Activated CD4-positive, alpha-beta T cell treated with anti-CD3 and anti-CD28 coated beads, Interleukin-2, Interleukin-6, amounts not matched to agents 100 ng/mL and 50 ng/mL, durations not matched to agents 16 hours and 8 hours (primary cell): Measurements from ENCODE around the gene NEU3.
A peak's percentile ranks its signal among the peaks of the same experiment; 100 is the strongest.
"Not testable (repeated sequence)": the region's sequence is repeated elsewhere in the genome, so short reads cannot be mapped to it uniquely, and the experiment has no call there.

Experiments
- DNase-seq: peaks from one replicate; pipeline ENCODE4 v3.0.0-alpha.2; 2020

Gene NEU3

GRCh38 chr11:74989260-74989638 is 516 bp downstream of the NEU3 start:
- DNase-seq, result peak; percentile 9

DNA sequence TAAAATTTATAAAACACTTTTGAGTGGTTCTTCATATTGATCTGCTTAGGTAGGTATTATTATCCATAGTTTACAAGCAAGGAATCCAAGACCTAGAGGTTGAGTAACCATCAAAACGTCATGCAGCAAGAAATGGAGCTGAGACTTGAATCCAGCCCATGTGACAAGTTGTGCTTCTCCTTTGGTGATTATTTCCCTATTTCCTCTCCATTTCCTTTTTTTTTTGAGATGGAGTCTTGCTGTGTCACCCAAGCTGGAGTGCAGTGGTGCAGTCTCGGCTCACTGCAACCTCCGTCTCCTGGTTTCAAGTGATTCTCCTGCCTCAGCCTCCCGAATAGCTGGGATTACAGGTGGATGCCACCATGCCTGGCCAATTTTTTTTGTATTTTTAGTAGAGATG is 1.4 kb downstream of the NEU3 start:
- DNase-seq, result not testable (repeated sequence)

- no peak for DNase-seq
These were observed 2.2 kb downstream of the NEU3 start for GRCh38 chr11:74990941-74991340.

- no peak for DNase-seq
These were observed 4.1 kb downstream of the NEU3 start for GRCh38 chr11:74992852-74993251.

DNA sequence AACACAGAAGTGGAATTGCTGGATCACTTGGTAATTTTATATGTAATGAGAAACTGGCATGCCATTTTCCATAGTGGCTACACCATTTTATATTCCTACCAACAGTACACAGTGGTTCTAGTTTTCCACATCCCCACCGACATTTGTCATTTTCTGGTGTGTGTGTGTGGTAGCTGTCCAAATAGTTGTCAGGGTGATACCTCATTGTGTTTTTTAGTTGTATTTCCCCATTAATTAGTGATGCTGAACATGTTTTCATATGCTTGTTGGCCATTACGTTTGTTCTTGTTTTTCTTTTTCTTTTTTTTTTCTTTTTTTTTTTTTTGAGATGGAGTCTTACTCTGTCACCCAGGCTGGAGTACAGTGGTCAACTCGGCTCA is 12.2 kb downstream of the NEU3 start:
- DNase-seq, result no peak

DNA sequence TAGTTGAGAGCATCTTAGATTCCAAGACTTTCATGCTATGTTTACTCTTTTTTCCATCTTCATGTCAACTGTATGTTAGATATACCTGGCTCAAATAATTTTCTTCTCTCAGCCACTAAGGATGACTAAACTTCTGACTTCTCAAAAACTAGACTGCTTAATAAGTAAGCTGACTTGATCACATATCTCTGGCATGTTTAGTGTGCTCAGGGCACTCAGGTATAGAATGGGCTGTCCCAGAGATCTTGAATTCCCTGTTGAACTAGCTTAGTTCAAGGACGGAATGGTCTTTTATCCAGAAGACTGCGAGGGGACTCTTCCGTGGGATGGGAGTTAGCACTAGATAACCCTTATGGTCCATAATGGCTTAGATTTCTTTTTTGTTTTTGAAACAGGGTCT is 13.0 kb downstream of the NEU3 start:
- no peak for DNase-seq

DNA sequence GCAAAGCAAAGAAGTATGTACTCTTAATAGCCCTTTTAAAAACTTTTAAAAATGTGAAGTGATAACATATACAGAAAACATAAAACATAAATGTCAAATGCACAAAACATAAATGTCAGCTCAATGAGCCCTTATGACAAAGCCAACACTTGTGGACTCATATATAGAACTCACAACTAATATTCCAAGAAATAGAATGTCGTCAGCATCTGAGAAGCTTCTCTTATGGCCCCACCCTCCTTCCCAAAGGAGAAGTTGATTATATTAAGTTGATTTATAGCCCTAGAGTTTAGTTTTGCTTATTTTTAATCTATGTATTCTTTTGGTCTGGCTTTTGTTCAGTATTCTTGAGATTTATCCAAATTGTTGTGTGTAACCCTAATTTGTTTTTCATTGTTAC is 13.8 kb downstream of the NEU3 start:
- DNase-seq, result no peak

DNA sequence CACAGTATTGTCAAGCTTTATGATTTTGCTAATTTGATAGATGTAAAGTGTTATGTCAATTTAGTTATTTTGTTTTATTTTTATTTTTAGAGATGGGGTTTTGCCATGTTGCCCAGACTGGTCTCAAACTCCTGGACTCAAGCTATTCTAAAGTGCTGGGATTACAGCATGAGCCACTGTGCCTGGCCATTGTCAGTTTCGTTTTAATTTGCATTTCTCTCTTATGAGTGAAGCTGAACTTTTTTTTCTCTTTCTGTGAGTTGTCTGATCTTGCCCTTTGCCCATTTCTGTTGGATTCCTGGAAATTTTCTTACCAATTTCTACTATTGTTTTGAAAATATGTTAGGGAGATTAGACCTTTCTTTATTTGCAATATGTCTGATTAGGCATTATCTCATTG is 15.5 kb downstream of the NEU3 start:
- DNase-seq, result no peak

- DNase-seq, result no peak
These were observed 22.6 kb downstream of the NEU3 start for GRCh38 chr11:75011357-75011756.

GRCh38 chr11:75011872-75012271 is 23.1 kb downstream of the NEU3 start:
- DNase-seq, result no peak

DNA sequence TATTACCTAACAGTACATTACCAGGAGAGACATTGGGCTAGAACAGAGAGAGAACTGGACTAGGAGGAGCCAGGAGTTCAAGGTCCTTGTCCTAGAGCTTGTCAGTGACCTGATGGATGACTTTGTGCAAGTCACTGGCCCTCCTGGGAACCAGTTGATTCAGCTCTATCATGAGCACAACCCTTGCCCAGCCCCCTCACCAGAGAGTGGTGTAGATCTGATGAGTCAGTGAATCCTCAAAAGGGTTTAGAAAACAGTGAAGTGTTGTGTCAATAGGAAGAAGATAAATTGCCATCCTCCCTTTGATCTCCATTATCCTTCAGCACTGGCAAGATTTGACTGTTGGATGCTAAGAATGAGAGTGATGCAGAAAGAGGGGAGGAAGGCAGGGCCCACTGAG is 24.3 kb downstream of the NEU3 start:
- DNase-seq, result peak; percentile 21

- DNase-seq, result no peak
These were observed 25.4 kb downstream of the NEU3 start for GRCh38 chr11:75014129-75014528.

DNA sequence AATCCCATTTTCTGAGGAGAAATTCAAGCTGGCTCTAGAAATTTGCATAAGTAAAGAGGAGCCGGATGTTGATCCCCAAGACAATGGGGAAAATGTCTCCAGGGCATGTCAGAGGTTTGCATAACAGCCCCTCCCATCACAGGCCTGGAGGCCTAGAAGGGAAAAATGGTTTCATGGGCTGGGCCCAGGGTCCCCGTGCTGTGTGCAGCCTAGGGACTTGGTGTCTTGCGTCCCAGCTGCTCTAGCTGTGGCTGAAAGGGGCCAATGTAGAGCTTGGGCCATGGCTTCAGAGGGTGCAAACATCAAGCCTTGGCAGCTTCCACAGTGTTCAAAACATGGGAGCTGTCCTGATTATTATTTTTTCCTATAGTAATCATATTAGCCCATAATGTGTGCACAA is 30.5 kb downstream of the NEU3 start:
- not testable (repeated sequence) for DNase-seq

- DNase-seq, result not testable (repeated sequence)
These were observed 31.6 kb downstream of the NEU3 start for GRCh38 chr11:75020328-75020727.

- no peak for DNase-seq
These were observed 33.6 kb downstream of the NEU3 start for GRCh38 chr11:75022296-75022695.

DNA sequence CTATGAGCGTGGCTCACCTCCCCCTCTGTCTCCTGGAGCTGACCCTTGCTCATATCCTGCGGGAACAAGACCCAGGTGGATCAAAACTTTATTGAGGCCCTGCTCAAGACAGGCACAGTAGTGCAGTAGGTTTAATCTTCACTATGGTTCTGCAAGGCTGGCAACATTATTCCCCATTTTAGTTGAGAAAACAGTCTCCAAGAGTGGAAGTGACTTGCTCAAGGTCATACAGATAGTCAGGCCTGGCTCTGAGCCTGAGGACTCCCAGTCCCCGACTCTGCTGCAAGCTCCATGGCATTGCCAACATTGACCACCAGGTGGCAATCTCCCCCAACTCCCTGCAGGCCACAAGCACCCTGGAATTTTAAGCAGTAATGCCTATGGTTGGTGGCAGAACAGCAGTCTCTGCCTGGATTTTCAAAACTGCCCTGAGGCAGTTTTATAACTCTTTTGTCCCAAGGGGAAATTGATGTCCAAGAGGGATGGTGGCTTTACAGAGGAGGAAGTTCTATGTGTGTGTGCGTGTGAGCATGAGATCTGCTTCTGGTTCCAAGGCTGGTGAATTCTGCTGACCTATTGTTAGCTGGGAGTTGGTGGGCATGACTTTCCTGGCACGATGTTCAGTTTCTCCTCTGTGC is 34.1 kb downstream of the NEU3 start:
- peak; percentile 81 for DNase-seq

DNA sequence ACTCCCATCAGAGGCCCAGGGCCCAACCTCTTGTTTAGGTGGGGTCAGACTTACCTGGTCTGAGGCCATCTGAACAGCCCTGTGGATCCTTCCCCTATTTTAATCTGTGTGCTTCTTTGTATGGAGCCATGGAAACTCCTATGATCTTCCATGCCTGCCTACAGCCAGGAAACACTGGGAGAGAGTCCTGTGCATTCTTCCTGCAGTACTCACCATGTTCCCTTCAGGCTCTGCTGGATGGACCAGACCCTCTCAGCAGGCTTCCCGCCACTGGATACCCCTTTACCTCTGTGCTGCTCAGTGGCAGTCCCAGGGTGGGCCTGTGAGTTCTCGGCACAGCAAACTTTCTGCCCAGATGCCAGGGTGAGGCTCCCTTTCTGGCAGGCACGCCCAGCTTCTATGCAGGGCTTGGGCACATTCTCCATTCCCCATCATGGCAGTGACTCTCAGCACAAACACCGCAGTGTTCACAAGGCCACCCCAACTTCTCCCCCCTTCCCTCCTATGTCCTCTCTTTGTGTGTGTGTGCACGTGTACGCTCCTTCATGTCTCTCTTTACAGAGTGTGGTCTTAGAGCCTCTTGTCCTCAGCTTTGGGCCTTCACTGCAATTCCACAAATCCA is 34.8 kb downstream of the NEU3 start:
- no peak for DNase-seq

GRCh38 chr11:75024068-75024449 is 35.3 kb downstream of the NEU3 start:
- DNase-seq, result no peak

DNA sequence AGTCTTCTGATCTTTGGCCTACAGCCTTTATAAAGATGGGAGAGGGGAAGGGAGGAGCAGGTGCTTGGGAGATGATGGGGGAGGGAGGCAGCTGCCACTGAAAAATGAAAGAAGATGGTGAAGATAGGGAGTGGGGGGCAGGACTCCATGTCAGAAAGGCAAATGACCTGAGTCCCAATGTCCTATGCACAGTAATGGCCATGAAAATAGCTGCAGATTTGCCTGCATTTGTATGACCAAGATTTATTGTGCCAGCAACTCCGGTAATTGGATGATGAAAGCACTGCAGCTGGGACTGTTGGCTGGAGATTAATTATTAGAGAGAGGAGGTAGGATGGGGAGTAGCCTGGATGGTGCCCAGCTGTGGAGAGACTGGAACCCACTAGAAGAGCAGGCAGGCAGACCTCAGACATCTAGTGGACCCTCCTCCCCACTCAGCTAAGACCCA is 36.1 kb downstream of the NEU3 start:
- DNase-seq, result no peak

DNA sequence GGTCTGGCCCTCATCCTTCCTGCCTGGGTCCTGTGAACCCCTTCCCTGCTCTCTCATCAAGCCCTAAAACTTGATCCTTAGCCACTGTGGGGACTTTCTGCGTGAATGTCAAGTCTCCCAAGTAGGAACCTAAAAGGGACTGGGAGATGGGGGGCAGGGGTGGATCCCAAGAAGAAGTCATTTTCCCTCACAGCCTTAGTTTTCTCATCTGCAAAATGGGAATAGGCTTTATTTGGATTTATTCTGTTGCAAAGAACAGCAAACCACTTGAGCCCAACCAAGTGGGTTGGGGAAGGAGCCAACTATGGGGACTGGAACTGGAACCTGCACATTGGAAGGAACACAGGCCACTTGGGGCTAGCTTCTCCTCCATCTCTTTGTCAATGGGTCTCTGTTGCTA is 36.8 kb downstream of the NEU3 start:
- no peak for DNase-seq

- no peak for DNase-seq
These were observed 39.6 kb downstream of the NEU3 start for GRCh38 chr11:75028321-75028720.

GRCh38 chr11:75028724-75029123 is 40.0 kb downstream of the NEU3 start:
- no peak for DNase-seq

DNA sequence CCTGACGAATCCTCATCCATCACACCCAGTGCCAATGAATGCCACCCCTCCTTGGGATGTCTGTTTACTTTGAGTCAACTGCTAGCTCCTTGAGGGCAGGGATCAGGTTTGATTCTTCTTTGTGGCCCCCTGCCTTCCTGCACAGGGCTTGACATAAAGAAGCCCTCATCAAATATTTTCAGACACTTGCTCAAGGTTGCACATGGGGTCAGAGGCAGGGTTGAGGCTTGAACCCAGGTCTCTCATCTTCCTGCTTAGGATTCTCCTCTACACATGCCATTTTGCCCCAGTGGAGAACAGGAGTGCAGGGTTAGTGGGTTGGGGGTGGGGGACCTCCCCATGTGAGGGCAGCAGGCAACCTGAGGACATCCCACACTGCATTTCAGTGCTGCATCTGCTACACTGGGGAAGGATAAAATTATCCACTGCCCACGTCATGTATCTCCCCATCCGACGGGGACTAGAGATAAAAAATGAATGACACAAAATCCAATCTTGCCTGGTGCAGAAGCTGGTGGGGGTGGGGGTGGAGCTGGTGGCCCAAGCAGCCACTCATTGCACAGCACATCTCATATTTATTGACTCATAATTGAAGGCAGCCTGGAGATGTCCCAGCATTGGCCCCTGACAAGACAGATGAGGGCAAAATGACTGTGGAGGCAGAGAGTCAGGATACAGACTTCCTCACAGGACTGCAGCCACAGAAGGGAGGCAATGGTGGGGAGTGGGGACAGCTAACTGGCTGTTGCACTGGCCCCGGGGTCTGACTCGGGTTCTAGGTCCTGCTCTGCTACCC is 41.3 kb downstream of the NEU3 start:
- DNase-seq, result no peak

DNA sequence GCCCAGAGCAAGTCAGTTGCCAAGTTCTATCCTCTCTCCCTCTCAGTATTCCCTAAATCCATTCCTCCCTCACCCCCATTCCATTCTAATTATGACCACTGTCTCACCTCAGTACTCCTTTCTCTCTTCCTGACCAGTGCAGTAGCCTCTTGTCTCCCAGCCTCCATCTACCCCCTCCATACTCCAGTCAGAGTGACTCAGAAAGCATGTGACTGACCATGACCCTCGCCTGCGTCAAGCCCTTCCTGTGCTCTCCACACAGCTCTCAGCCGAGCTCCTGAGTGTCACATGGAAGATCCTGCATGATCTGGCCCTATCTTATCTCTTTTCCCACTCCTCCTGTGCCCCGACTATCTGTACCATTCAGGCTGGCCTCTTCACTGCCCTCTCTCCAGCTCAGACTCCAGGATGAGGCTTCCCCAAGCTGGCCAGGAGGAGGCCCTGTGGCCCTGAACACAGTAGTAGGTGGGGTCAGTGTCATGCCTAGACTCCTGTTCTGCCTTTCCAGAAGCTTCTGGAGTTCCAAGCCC is 42.6 kb downstream of the NEU3 start:
- no peak for DNase-seq
